HG02571 (cell line): ENCODE measurements around the gene ULK1.
A peak's percentile ranks its signal among the peaks of the same experiment; 100 is the strongest.
"Not testable (repeated sequence)": the region's sequence is repeated elsewhere in the genome, so short reads cannot be mapped to it uniquely, and the experiment has no call there.

ENCODE experiments used
- ATAC-seq: cut with Tn5 transposase; IDR thresholded peaks from one replicate; pipeline ENCODE4 v1.9.1; 2021; ENCODE audit warnings: mild to moderate bottlenecking, moderate library complexity; ENCODE audit not compliant: unreplicated experiment

The ULK1 gene

GRCh38 chr12:131940141-131940547 lies 45.7 kb downstream of the ULK1 start:
- no peak for ATAC-seq

- no peak for ATAC-seq
These were observed 46.9 kb downstream of the ULK1 start for GRCh38 chr12:131941116-131941986.

DNA sequence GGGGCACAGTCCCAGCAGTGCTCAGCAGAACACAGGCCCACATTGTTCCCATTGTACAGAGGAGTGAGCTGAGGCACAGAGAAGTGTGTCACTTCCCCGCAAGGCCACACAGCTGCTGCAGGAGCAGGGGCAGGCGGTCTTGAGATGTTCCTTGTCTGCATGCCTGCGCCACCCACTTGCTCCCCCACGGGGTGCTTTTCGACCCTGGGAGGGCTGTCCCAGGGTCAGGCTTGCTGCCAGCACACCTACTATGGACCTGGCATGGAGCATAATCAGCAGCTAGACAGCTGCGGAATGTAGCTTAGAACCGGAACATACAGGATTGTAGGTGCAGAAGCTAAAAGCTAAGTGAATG lies 47.5 kb downstream of the ULK1 start:
- no peak for ATAC-seq

- ATAC-seq, result no peak
These were observed 48.2 kb downstream of the ULK1 start for GRCh38 chr12:131942671-131943070.

- ATAC-seq, result no peak
These were observed 49.0 kb downstream of the ULK1 start for GRCh38 chr12:131943389-131943788.

DNA sequence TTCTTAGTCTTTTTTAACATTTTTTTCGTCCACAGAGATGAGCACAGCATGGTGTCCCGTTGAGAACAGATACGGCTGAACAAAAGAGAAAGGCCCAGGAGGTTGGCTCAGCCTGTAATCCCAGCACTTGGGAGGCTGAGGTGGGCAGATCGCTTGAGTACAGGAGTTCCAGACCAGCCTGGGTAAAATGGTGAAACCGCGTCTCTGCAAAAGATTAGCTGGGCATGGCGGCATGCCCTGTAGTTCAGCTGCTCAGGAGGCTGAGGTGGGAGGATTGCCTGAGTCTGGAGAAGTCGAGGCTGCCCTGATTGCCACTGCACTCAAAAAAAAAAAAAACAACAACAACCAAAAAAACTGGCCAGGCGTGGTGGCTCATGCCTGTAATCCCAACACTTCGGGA lies 49.5 kb downstream of the ULK1 start:
- no peak for ATAC-seq

- ATAC-seq, result no peak
These were observed 50.3 kb downstream of the ULK1 start for GRCh38 chr12:131944601-131945251.

DNA sequence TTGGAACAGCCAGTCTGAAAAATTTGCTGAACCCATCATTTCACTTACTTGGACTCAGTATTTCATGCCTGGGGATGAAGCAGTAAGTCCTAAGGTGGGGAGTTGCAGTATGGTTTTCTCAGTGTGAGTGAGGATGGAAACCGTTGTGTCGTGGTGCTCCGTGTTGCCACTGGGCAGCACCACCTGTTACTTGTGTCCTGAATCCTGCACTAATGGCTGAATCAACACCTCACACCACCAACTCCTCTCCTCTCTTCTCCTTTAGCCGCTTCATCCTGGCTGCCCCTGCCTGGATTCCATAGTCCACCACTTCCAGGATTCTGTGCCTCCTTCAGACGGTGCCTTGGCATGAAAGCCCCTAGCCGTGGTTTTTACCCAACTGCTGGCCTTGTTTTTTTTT lies 52.3 kb downstream of the ULK1 start:
- ATAC-seq, result no peak

- no peak for ATAC-seq
These were observed 53.1 kb downstream of the ULK1 start for GRCh38 chr12:131947482-131948027.

DNA sequence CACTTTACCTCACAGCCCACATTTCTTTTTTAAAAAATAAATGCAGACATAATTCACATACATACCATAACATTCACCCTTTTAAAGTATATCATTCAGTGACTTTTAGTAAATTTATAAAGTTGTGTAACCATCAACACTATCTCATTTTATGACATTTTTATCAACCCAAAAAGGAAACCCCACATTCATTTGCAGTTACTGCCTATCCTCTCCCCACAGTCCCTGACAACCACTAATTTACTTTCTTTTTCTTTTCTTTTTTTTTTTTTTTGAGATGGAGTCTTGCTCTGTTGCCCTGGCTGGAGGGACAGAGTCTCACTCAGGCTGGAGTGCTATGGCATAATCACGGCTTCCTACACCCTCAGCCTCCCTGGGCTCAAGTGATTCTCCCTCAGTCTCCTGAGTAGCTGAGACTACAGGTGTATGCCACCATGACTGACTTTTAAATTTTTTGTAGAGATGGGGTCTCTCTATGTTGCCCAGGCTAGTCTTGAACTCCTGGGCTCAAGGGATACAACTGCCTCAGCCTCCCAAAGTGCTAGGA lies 53.8 kb downstream of the ULK1 start:
- ATAC-seq, result no peak

DNA sequence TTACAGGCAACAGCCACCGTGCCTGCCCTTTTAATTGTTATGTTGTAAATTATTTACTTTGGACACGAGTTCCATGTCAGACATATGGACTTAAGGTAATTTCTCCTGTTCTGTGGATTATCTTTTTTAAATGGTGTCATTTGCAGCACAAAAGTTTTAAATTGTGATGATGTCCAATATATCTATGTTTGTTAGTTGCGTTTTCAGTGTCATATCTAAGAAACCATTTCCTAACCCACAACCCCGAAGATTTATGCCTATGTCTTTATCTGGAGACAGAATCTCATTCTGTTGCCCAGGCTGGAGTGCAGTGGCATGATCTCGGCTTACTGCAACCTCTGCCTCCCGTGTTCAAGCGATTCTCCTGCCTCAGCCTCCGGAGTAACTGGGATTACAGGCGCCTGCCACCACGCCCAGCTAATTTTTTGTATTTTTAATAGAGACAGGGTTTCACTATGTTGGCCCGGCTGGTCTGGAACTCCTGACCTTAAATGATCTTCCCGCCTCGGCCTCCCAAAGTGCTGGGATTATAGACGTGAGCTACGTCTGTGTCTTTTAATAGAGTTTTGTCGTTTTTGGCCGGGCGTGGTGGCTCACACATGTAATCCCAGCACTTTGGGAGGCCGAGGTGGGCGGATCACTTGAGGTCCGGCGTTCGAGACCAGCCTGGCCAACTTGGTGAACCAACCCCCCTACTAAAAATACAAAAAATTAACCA lies 54.5 kb downstream of the ULK1 start:
- not testable (repeated sequence) for ATAC-seq

- ATAC-seq, result peak; percentile 83
These were observed 55.2 kb downstream of the ULK1 start, which contains the start of gene EP400 for GRCh38 chr12:131949431-131950181. Gene EP400, plus strand, starts transcription at chr12:131949942. Its CDS starts 10,678 bp downstream, at chr12:131960620.

DNA sequence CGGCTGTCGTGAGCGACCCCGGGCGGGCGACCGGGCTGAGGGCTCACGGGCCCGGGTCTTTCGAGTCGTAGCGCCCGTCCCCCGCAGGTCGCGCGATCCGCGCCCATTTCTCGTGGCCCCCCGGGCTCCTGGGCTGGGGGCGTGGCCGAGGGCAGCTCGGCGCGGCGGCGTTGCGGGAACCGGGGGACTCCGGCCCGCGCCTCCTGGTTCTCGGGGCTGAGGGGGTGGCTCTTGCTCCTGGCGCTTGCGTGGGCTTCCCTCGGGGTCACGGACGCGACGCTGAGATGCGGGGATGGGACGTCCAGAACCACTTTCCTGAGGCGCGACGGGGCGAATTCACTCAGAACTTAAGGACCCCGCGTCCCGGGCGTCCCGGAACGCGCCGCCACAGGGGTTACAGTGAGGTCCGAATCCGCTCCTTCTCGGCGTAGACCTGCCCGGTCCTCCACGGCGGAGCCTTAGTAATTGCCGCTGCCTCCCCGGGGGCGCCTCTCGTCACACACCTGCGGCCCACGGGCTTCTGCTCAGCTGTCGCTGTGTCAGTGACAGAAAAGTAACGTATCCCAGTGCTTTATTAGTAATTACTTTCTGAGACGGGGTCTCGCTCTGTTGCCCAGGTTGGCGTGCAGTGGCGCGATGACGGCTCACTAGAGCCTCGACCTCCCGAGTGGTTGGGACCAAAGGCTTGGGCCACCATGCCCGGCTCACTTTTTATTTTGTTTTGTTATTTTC lies 55.9 kb downstream of the ULK1 start:
- ATAC-seq, result peak; percentile 24

DNA sequence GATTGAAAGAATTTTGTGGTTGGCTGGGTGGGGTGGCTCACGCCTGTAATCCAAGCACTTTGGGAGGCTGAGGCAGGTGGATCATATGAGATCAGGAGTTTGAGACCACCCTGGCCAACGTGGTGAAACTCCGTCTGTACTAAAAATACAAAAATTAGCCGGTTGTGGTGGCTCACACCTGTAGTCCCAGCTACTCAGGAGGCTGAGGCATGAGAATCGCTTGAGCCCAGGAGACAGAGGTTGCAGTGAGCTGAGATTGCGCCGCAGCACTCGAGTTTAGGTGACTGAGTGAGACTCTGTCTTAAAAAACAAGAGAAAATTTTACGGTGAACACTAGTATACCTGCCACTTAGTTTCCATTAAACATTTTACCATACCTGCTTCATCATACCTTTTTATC lies 59.4 kb downstream of the ULK1 start:
- not testable (repeated sequence) for ATAC-seq

DNA sequence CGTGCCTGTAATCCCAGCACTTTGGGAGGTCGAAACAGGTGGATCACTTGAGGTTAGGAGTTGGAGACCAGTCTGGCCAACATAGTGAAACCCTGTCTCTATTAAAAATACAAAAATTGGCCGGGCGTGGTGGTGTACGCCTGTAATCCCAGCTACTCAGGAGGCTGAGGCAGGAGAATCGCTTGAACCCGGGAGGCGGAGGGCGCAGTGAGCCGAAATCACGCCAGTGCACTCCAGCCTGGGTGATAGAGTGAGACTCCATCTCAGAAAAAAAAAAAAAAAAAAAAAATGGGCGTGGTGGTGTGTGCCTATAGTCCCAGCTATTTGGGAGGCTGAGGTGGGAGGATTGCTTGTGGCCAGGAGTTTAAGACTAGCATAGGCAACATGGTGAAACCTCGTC lies 60.0 kb downstream of the ULK1 start:
- ATAC-seq, result not testable (repeated sequence)

GRCh38 chr12:131959116-131959515 lies 64.7 kb downstream of the ULK1 start:
- no peak for ATAC-seq

GRCh38 chr12:131959641-131960589 lies 65.5 kb downstream of the ULK1 start:
- ATAC-seq, result no peak

DNA sequence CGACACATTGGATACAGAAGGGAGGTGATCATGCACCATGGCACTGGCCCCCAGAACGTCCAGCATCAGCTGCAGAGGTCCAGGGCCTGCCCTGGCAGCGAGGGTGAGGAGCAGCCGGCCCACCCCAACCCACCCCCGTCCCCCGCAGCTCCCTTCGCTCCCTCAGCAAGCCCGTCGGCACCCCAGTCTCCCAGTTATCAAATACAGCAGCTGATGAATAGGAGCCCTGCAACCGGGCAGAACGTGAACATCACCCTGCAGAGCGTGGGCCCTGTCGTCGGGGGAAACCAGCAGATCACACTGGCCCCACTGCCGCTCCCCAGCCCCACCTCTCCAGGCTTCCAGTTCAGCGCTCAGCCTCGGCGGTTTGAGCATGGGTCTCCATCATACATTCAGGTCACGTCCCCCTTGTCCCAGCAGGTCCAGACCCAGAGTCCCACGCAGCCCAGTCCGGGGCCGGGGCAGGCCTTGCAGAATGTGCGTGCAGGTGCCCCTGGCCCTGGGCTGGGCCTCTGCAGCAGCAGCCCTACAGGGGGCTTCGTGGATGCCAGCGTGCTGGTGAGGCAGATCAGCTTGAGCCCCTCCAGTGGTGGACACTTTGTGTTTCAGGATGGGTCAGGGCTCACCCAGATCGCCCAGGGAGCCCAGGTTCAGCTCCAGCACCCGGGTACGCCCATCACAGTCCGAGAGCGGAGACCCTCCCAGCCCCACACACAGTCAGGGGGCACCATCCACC lies 66.3 kb downstream of the ULK1 start:
- not testable (repeated sequence) for ATAC-seq
